Left ventricle myocardium superior (tissue), 1 donor: ENCODE data around the gene CYBC1. TPM values are rescaled to one million over a fixed set of nuclear protein-coding genes. Genes with fewer than 3 reads are reported as not detected.
A peak's percentile ranks its signal among the peaks of the same experiment; 100 is the strongest.

Experiments
- ATAC-seq: fragments of 200-7000 bp; cut with Tn5 transposase; one replicate; pipeline ENCODE4 v1.9.1; 2020; ENCODE audit warnings: mild to moderate bottlenecking, moderate library complexity
- DNase-seq: peaks from one replicate; pipeline ENCODE4 v3.0.0-alpha.2; 2020
- intact Hi-C: fragments of 100-400 bp; cut with micrococcal nuclease; formaldehyde crosslinking; loops from one replicate; pipeline ENCODE4 v1.11.0; 2022
- total RNA-seq: library from RNA; stranded (reverse); fragmentation: NEBNext Ultra II Directional; extraction: Animal tissue kit (Norgen Biotek cat#: 25700); gene quantifications from one replicate; pipeline ENCODE4 v1.2.1, GENCODE V29; 2021
- donor health status: DM: no; HTN: yes; CAD: no; lungs with severe emphysema.

CYBC1 gene
- total RNA-seq, 1 donor from 2014 or later, result 30.8 TPM

DNA sequence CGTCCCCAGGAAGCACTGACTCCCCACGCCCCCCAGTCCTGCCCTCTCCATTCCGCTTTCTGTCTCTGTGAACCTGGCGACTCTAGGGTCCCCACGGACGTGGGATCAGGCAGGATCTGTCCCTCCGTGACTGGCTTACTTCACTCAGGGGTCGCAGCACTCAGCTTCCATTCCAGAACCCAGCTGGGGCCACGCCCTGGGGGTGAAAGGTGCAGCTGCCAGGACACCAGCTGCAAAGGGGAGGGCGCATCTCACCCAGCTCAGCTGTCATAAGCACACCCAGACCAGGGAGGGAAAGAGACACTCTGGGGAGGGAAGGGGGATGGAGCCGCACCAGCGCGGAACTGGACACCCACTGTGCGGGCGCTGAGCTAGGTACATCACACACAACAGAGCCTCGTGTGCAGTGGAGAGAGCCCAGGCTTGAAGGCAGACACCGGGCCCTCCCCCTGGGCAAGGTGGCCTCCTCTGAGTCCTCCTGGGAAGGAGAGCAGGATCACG is 50.9 kb downstream of the CYBC1 start:
- peak; percentile 17 for ATAC-seq
- intact Hi-C loops, result loop anchor here (10.0 kb wide), 1 partner anchor 45 kb away; the partner anchor contains the start of gene TEX19

DNA sequence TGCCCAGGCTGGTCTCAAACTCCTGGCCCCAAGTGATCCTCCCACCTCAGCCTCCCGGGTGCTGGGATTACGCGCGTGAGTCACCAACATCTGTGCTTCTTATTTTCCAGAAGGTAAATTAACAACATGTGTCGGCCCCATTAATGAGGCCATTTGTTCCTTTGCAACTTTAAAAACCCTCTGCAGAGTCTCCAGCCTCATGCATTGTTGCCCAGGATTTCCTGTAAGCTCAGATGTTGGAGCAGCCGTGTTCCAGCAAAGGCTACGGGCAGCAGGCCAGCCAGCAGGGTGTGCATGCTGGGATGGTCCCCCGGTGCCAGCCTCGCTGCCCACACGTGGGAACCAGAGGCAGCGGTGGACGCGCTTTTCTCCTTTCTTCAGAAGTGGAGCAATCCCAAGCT is 51.5 kb downstream of the CYBC1 start:
- peak; percentile 74 for DNase-seq
- peak; percentile 43 for ATAC-seq
- intact Hi-C loops, result no loop called here

More for the DNA sequence above, 50.9 kb downstream of the CYBC1 start:
- no peak for DNase-seq

DNA sequence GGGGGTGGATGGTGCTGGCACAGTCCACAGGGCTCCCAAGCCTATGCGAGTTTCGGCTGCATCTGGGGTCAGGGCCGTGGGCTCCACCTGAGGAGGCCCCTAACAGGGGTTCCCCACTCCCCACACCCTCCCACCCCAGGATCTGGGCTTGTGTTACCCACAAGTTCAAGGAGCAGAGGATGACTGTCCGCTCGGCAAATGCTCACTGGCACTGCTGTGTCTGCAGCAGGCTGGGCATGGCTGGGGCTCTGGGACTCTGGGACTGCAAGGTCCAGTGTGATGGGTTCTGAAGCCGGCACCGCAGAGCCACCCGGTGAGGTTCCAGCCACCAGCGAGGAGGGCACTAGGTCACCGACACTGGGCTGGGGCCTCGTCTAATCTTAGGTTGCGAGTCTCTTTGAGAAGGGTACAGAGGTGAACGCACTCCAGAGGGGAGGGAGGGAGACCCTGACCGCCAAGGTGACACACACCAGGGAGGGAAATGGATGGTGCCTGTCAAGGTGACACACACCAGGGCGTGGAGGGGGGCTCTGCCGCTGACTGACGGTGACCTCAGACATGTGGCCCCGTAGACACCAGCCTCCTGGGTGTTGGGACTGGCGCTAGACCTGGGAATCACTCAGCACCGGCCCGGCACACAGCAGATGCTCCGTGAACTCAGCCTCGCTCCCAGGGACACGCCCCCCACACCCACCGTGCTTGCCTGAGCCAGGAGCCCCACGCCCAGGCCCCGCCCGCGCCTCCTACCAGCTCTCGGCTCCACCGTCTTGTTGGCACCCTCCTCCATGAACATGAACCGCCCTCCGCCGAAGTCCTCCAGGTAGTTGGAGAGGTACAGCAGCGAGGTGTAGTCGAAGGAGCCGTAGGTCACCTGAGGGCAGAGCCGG is 52.9 kb downstream of the CYBC1 start:
- ATAC-seq (no peak), DNase-seq (peak; percentile 31)
- intact Hi-C loops, result no loop called here

DNA sequence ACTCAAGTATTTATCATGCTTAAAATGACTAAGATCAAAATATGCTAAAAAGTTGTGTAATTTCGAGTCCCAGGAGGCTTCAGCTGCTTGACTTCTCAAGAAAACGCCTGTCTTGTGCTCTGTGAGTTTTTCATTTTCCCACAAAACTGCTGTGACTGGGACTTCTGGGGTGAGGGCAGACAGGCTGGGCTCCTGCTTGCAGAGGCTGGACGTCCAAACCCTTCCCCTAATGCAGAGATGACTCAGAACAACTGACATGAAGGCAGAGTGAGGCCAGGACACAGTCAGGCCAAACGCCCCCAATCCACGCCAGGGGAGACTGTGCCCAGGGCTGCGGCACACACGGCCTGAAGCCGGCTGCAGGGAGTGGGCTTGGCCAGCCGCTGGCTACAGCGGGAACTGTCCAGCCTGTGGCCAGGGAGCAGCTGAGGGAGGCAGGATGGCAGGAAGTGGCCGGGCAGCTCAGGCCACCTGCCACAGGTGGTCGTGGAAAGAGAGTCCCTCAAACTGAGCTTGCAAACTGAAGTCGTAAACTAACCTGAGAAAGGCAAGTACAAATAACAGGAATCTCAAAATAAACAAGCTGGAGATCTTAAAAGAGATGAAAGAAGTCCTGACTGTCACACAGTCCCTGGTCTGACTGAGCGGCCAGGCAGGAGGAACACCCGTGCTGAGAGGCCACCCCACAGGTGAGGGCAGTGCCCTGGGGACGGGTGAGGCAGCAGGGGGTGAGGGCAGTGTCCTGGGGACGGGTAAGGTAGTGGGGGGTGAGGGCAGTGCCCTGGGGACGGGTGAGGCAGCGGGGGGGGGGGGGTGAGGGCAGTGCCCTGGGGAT is 53.7 kb downstream of the CYBC1 start:
- intact Hi-C loops, result no loop called here
- ATAC-seq (peak; percentile 72), DNase-seq (no peak)

DNA sequence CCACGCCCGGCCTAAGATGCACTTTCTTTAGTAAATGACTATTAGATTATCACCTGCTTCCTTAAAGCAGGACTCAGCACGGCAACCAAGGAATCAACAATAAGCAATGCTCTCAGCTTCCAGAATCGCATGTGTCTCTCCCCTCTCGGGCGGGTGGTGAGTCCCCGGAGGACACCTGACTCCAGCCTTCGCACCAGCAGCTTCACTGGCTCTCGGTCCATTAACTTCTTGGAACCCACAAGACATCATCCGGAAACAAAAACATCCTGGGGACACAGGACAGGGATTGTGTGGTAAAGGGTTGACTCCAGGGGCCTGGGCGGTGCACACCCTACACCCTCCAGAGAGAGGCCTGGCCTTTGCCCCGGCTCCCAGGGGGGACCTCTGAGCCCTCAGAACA is 56.3 kb downstream of the CYBC1 start:
- DNase-seq, result no peak

DNA sequence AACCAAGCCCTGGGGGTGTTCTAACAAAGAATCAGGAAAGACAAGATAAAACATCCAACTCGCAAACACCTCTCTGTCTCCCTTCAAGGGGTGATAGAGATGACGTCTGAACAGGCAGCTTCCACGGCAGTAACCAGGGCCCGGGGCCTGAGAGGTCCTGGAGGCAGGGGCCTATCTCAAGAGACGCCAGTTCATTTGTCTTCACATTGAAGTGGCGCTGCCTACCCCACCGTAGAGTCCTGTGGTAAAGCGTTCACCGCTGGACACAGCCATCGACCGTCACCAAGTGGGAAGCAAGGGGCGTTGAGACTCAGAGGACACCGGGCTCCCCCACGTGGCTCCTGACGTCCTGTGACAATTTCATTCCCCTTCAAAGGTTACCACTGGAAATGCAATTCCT is 57.6 kb downstream of the CYBC1 start:
- no peak for ATAC-seq
- no peak for DNase-seq
- intact Hi-C loops, result no loop called here

More for the DNA sequence above, 56.3 kb downstream of the CYBC1 start:
- intact Hi-C loops, result no loop called here
- no peak for ATAC-seq

Other genes starting within 250 kb of the CYBC1 start
- gene CCDC57, start 237.9 kb downstream of the CYBC1 start, total RNA-seq, result 8.1 TPM
- 7.8 TPM for gene SLC16A3, start 221.7 kb downstream of the CYBC1 start, total RNA-seq
- gene CSNK1D, start 177.1 kb downstream of the CYBC1 start, total RNA-seq, result 64.4 TPM
- gene CD7, start 133.1 kb downstream of the CYBC1 start, total RNA-seq, result 0.64 TPM
- 5.5 TPM for gene SECTM1, start 117.0 kb downstream of the CYBC1 start, total RNA-seq
- gene TEX19, start 91.5 kb downstream of the CYBC1 start, total RNA-seq, result not detected
- 2.1 TPM for gene UTS2R, start 79.0 kb downstream of the CYBC1 start, total RNA-seq
- 18.6 TPM for gene HEXD, start 32.4 kb downstream of the CYBC1 start, total RNA-seq
- gene OGFOD3, start 32.2 kb downstream of the CYBC1 start, total RNA-seq, result 28.5 TPM
- 90.4 TPM for gene NARF, start 8.0 kb upstream of the CYBC1 start, total RNA-seq
- 41.5 TPM for gene FOXK2, start 69.0 kb upstream of the CYBC1 start, total RNA-seq
- 37.3 TPM for gene WDR45B, start 197.7 kb upstream of the CYBC1 start, total RNA-seq
- 21.3 TPM for gene RAB40B, start 247.9 kb upstream of the CYBC1 start, total RNA-seq